ENCODE results near the gene ATP8A2.

DNA sequence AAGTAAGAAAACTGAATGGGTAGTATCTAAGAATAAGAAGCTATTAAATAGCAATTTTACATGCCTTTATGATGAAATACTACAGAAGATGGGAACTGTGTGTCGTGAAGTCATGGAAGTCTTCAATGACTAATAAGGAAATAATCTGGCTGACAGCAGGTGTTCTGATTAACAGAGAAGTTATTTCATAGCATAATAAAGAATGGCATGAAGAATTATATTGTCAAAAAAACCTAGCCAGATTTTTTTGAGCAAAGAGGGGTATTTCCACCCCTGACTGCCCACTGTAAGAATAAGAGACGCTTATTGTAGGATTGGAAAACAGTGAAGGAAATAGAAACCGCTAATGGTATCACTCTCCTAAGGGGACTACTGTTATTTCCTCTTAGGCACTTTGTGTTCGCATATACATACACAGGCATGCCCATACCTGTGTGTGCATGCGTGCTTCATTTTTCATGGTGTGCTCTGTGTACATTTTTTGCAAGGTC, 361.3 kb downstream of the ATP8A2 start:
- TF ChIP-seq POLR2A (IDR thresholded peaks at IDR 0.05), result no peak
- TF ChIP-seq, protein P1, sequence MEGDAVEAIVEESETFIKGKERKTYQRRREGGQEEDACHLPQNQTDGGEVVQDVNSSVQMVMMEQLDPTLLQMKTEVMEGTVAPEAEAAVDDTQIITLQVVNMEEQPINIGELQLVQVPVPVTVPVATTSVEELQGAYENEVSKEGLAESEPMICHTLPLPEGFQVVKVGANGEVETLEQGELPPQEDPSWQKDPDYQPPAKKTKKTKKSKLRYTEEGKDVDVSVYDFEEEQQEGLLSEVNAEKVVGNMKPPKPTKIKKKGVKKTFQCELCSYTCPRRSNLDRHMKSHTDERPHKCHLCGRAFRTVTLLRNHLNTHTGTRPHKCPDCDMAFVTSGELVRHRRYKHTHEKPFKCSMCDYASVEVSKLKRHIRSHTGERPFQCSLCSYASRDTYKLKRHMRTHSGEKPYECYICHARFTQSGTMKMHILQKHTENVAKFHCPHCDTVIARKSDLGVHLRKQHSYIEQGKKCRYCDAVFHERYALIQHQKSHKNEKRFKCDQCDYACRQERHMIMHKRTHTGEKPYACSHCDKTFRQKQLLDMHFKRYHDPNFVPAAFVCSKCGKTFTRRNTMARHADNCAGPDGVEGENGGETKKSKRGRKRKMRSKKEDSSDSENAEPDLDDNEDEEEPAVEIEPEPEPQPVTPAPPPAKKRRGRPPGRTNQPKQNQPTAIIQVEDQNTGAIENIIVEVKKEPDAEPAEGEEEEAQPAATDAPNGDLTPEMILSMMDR (IDR thresholded peaks at IDR 0.05), result no peak

All from testis (tissue), 2 donors.